HG03565 (cell line): ENCODE results near the gene HIP1R.
A peak's percentile ranks its signal among the peaks of the same experiment; 100 is the strongest.
"Not testable (repeated sequence)": the region's sequence is repeated elsewhere in the genome, so short reads cannot be mapped to it uniquely, and the experiment has no call there.

Experiments
- ATAC-seq: cut with Tn5 transposase; IDR thresholded peaks from one replicate; pipeline ENCODE4 v1.9.1; 2021; ENCODE audit warnings: mild to moderate bottlenecking, moderate library complexity; ENCODE audit not compliant: unreplicated experiment

Gene HIP1R

GRCh38 chr12:122873540-122873939, 38.3 kb downstream of the HIP1R start:
- ATAC-seq, result no peak

GRCh38 chr12:122874081-122874480, 38.8 kb downstream of the HIP1R start:
- ATAC-seq, result no peak

- ATAC-seq, result peak; percentile 39
Observed at GRCh38 chr12:122875590-122876220, 40.4 kb downstream of the HIP1R start.

GRCh38 chr12:122876281-122876680, 41.0 kb downstream of the HIP1R start:
- not testable (repeated sequence) for ATAC-seq

GRCh38 chr12:122876731-122877130, 41.5 kb downstream of the HIP1R start:
- no peak for ATAC-seq

- ATAC-seq, result no peak
Observed at GRCh38 chr12:122878780-122879612, 43.7 kb downstream of the HIP1R start.

- no peak for ATAC-seq
Observed at GRCh38 chr12:122880155-122880667, 45.0 kb downstream of the HIP1R start.

- ATAC-seq, result no peak
Observed at GRCh38 chr12:122880668-122881067, 45.4 kb downstream of the HIP1R start.

- no peak for ATAC-seq
Observed at GRCh38 chr12:122882908-122883558, 47.8 kb downstream of the HIP1R start.

- ATAC-seq, result no peak
Observed at GRCh38 chr12:122884091-122884826, 49.0 kb downstream of the HIP1R start.

GRCh38 chr12:122884860-122885259, 49.6 kb downstream of the HIP1R start:
- ATAC-seq, result no peak

- ATAC-seq, result no peak
Observed at GRCh38 chr12:122886161-122886560, 50.9 kb downstream of the HIP1R start.

GRCh38 chr12:122886851-122887818, 51.9 kb downstream of the HIP1R start:
- peak; percentile 66 for ATAC-seq

GRCh38 chr12:122887819-122888212, 52.6 kb downstream of the HIP1R start:
- ATAC-seq, result peak; percentile 13

GRCh38 chr12:122888232-122888752, 53.0 kb downstream of the HIP1R start:
- no peak for ATAC-seq

- no peak for ATAC-seq
Observed at GRCh38 chr12:122889761-122890520, 54.7 kb downstream of the HIP1R start.

- ATAC-seq, result no peak
Observed at GRCh38 chr12:122891661-122892525, 56.6 kb downstream of the HIP1R start.

GRCh38 chr12:122892724-122893123, 57.5 kb downstream of the HIP1R start:
- ATAC-seq, result not testable (repeated sequence)
